Neural crest cell (in vitro differentiated cells): ENCODE results near the gene ACSF3. TPM values are rescaled to one million over a fixed set of nuclear protein-coding genes. Genes with fewer than 3 reads are reported as not detected.

Experiments used
- DNase-seq: peaks from one replicate; pipeline ENCODE4 v3.0.0; 2021; ENCODE audit warnings: low read depth, mixed read lengths, low spot score
- H3K27ac Mint-ChIP-seq: one replicate; pipeline ENCODE4 v1.8.0; 2021; ENCODE audit warnings: mild to moderate bottlenecking, mixed read lengths; ENCODE audit not compliant: unreplicated experiment
- H3K27me3 Mint-ChIP-seq: 2 replicates; pipeline ENCODE4 v1.8.0; 2021; ENCODE audit warnings: low read depth, mild to moderate bottlenecking, mixed read lengths
- H3K36me3 Mint-ChIP-seq: 2 replicates; pipeline ENCODE4 v1.8.0; 2021; ENCODE audit warnings: low read depth, mild to moderate bottlenecking, mixed read lengths
- H3K4me1 Mint-ChIP-seq: 2 replicates; pipeline ENCODE4 v1.8.0; 2021; ENCODE audit warnings: mixed read lengths
- H3K4me3 Mint-ChIP-seq: one replicate; pipeline ENCODE4 v1.8.0; 2021; ENCODE audit warnings: mild to moderate bottlenecking, mixed read lengths
- H3K9me3 Mint-ChIP-seq: 2 replicates; pipeline ENCODE4 v1.8.0; 2021; ENCODE audit warnings: mixed read lengths
- CTCF ChIP-seq: fragments of 200-600 bp; sonication (generic); conservative IDR thresholded peaks from 2 replicates; pipeline ENCODE4 v1.5.0; 2021; ENCODE audit warnings: antibody characterized with exemption, mild to moderate bottlenecking
- total RNA-seq: library from RNA; stranded (reverse); gene quantifications from 2 replicates; pipeline ENCODE4 v1.2.1, GENCODE V29; 2021

ACSF3 gene
- total RNA-seq, 1 donor from 2014 or later, result 31.0 TPM

GRCh38 chr16:89197633-89198416, 104.2 kb downstream of the ACSF3 start:
- DNase-seq, result no peak
- H3K4me3 Mint-ChIP-seq, result no peak overlapping the region
- H3K27ac Mint-ChIP-seq, result no peak overlapping the region
- H3K9me3 Mint-ChIP-seq, result no peaks in the 10 kb centered on the region
- peaks cover 3% of the 10 kb centered on the region for H3K36me3 Mint-ChIP-seq
- H3K27me3 Mint-ChIP-seq, result peaks cover 38% of the 10 kb centered on the region
- TF ChIP-seq CTCF, result no peak
- no peaks in the 10 kb centered on the region for H3K4me1 Mint-ChIP-seq

- peaks cover 7% of the 10 kb centered on the region for H3K36me3 Mint-ChIP-seq
- peaks cover 46% of the 10 kb centered on the region for H3K27me3 Mint-ChIP-seq
- no peak for TF ChIP-seq CTCF
- H3K4me3 Mint-ChIP-seq, result no peak overlapping the region
- no peak overlapping the region for H3K27ac Mint-ChIP-seq
- no peaks in the 10 kb centered on the region for H3K9me3 Mint-ChIP-seq
- no peak for DNase-seq
- no peaks in the 10 kb centered on the region for H3K4me1 Mint-ChIP-seq
These were observed 105.0 kb downstream of the ACSF3 start for GRCh38 chr16:89198417-89199240.

DNA sequence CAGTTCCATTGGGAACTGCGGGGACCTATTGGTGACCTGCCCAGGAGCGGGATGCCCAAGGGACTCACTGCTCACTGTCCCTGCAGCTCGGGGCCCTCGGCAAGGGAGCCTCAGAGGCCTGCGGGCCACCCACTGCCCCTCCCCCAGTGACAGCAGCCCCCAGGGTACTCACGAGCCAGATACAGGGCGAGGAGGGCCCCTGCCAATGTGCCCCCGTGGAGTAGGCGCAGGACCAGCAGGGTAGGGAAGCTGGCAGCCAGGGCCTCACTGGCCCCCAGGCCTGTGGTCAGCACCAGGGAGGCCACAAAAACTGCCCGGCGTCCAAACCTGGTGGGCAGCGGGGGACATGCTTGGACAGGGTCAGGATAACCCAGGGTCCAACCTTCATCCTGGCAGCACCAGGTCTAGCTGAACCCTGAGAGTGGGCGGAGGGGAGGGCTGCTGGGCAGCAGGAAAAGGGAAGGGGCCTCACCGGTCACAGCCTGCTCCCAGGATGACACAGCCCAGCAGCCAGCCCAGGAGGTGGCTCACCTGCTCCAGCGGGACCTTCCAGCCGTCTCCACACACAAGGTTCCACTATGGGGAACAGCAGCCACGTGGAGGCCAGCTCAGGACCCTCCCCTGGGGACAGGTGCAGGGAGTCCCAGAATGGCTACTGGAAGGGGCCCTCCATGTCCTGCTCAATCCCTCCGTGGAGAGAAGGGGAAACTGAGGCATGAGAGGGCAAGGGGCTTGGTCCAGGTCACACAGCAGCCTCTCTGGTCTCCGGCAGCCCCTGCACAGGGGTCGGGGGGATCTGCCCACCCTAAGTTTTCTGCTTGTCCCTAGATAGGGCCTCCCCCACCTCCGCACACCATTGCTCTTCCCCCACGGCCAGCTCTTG, 105.8 kb downstream of the ACSF3 start:
- Mint-ChIP-seq H3K9me3 (no peaks in the 10 kb centered on the region), H3K36me3 (peaks cover 7% of the 10 kb centered on the region), H3K4me1 (no peaks in the 10 kb centered on the region), H3K4me3 (no peak overlapping the region), H3K27ac (no peak overlapping the region), H3K27me3 (peaks cover 54% of the 10 kb centered on the region)
- no peak for TF ChIP-seq CTCF
- DNase-seq, result no peak

DNA sequence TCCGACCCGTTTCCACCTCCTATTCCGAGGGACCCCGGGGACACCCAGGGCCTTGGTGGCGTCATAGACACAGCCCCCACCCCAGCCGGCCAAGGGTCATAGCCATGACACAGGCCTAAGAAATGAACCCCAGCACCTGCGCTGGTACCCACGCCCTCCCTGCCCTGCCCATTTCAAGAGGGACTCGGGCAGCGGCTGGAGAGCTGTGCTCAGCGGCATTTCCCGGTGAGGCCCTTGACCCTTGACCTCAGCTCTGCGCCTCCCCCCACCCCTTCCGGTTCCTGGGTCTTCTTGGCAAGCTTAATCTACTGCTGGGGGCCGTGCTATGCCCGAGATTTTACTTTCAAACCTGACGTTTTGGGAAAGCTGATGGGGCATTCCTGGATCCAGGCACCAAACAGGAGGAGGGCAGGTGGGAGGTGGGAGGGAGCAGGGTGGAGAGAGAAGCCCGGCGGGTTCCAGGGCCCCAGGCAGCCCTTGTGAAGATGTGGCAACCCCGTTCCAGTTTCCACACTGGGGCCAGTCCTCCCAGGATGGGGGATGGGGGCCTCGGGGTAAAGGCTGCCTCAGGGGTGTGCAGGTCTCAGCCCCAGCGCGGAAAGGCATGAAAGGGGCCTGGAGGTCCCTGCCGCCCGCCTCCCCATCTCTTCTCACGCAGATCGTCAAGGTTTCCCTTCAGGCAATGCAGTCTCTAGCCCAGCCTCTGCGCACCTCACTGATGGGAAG, 106.6 kb downstream of the ACSF3 start, which contains the start of gene SLC22A31:
Gene SLC22A31, minus strand, starts transcription at position 414 of the 726 bp plus-strand sequence. Its CDS starts 36 bp downstream, at position 378.
- H3K4me3 Mint-ChIP-seq, result no peak within 1 kb of the TSS
- H3K27ac Mint-ChIP-seq, result no peak within 1 kb of the TSS
- no peaks in the 10 kb centered on the region for H3K9me3 Mint-ChIP-seq
- peaks cover 61% of the 10 kb centered on the region for H3K27me3 Mint-ChIP-seq
- peaks cover 7% of the 10 kb centered on the region for H3K36me3 Mint-ChIP-seq
- TF ChIP-seq CTCF, result no peak
- H3K4me1 Mint-ChIP-seq, result no peaks in the 10 kb centered on the region
- no peak for DNase-seq
